Amniotic stem cell (primary cell): Measurements from ENCODE around the gene C11orf97.
"Not testable (repeated sequence)": the region's sequence is repeated elsewhere in the genome, so short reads cannot be mapped to it uniquely, and the experiment has no call there.

Experiments
- DNase-seq: peaks from one replicate; lab custom pipeline; 2025; lab: John Stamatoyannopoulos, UW

C11orf97 gene

GRCh38 chr11:94557992-94558391, 45.7 kb downstream of the C11orf97 start:
- DNase-seq: no peak

GRCh38 chr11:94558468-94558867, 46.2 kb downstream of the C11orf97 start:
- DNase-seq: no peak

GRCh38 chr11:94558932-94559331, 46.7 kb downstream of the C11orf97 start:
- DNase-seq: no peak

GRCh38 chr11:94559361-94559760, 47.1 kb downstream of the C11orf97 start:
- DNase-seq: no peak

- DNase-seq: no peak
Measured at GRCh38 chr11:94560834-94561233, 48.6 kb downstream of the C11orf97 start.

GRCh38 chr11:94563176-94563847, 51.1 kb downstream of the C11orf97 start:
- DNase-seq: peak; percentile 48

- DNase-seq: no peak
Measured at GRCh38 chr11:94563848-94564467, 51.7 kb downstream of the C11orf97 start.

- DNase-seq: no peak
Measured at GRCh38 chr11:94567181-94567670, 55.0 kb downstream of the C11orf97 start, which contains the start of gene PIWIL4. PIWIL4 (plus strand) TSS chr11:94567368; CDS start chr11:94567519, 151 bp downstream.

GRCh38 chr11:94568200-94568599, 55.9 kb downstream of the C11orf97 start:
- no peak for DNase-seq

GRCh38 chr11:94568717-94569116, 56.5 kb downstream of the C11orf97 start:
- no peak for DNase-seq

- not testable (repeated sequence) for DNase-seq
Measured at GRCh38 chr11:94572975-94573374, 60.7 kb downstream of the C11orf97 start.

- DNase-seq: no peak
Measured at GRCh38 chr11:94574193-94574961, 62.1 kb downstream of the C11orf97 start.

- no peak for DNase-seq
Measured at GRCh38 chr11:94576306-94576705, 64.0 kb downstream of the C11orf97 start.

GRCh38 chr11:94577841-94578240, 65.6 kb downstream of the C11orf97 start:
- no peak for DNase-seq
